ENCODE measurements around the gene PPP1R13B.

DNA sequence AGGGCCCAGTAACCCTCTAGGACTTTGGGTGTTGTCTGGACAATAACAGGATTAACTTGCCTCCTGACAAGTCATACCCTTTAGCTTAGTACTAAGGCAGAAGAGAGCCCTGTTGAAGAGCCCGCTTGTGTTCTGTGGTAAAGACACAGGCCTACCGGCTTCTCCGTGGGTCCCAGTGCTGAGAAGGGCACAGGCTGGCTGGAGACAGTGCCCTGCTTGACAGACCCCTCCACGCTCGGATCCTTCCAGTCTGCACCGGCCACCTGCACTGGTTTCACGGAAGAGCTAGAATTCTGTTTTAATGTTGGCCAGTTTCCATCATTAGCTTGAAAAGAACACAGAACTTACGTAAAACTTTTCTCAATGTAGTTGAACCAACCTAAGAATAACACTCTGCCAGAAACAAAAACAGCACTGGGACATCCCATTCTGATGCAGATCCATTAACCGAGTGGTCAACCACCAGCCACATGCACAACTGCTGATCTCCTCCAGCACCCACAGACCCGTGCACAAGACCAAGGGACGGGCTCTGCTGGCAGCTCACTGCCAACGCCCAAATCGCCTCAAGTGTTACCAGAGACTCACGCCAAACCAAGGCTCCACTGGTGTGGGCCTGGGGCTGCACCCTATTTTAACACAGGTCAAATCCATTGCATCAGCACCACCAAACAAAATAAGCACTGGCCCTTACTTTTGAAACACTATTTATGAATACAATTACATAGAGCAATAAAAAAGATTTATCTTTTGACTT, 104.7 kb downstream of the PPP1R13B start:
- TF ChIP-seq, protein P1, sequence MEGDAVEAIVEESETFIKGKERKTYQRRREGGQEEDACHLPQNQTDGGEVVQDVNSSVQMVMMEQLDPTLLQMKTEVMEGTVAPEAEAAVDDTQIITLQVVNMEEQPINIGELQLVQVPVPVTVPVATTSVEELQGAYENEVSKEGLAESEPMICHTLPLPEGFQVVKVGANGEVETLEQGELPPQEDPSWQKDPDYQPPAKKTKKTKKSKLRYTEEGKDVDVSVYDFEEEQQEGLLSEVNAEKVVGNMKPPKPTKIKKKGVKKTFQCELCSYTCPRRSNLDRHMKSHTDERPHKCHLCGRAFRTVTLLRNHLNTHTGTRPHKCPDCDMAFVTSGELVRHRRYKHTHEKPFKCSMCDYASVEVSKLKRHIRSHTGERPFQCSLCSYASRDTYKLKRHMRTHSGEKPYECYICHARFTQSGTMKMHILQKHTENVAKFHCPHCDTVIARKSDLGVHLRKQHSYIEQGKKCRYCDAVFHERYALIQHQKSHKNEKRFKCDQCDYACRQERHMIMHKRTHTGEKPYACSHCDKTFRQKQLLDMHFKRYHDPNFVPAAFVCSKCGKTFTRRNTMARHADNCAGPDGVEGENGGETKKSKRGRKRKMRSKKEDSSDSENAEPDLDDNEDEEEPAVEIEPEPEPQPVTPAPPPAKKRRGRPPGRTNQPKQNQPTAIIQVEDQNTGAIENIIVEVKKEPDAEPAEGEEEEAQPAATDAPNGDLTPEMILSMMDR (IDR thresholded peaks at IDR 0.05; ENCODE audit: low read depth, low read length) = no peak
- TF ChIP-seq EZH2phosphoT487 (IDR thresholded peaks at IDR 0.05; ENCODE audit: low read depth) = no peak

Measured in OCI-LY3 (cell line).